Right renal cortex interstitium (tissue), 3 donors: ENCODE measurements around the gene COX6B1. TPM values are rescaled to one million over a fixed set of nuclear protein-coding genes. Genes with fewer than 3 reads are reported as not detected.
"Not testable (repeated sequence)": the region's sequence is repeated elsewhere in the genome, so short reads cannot be mapped to it uniquely, and the experiment has no call there.

Experiments used
- DNase-seq, 3 donors: peaks; one replicate each; pipeline ENCODE4 v3.0.0-alpha.2; 2013; ENCODE audit warnings: low read depth in 3 of 3, low spot score in 2 of 3
- polyA plus RNA-seq, 3 donors: library from polyadenylated mRNA; unstranded; fragments of 120-200 nt; gene quantifications; one replicate each; pipeline ENCODE4 v1.2.1, GENCODE V29; 2013; ENCODE audit not compliant: insufficient read length in 3 of 3

Gene COX6B1
- polyA plus RNA-seq, 3 donors, result 394 to 408 (median 402) TPM

- DNase-seq, result no peak
Measured at GRCh38 chr19:35633727-35634440, 14.2 kb upstream of the COX6B1 start.

GRCh38 chr19:35636651-35637050 is 11.5 kb upstream of the COX6B1 start:
- DNase-seq, result no peak

GRCh38 chr19:35637165-35637564 is 11.0 kb upstream of the COX6B1 start:
- DNase-seq, result no peak

GRCh38 chr19:35639321-35639639 is 8.8 kb upstream of the COX6B1 start:
- no peak for DNase-seq

GRCh38 chr19:35639863-35640262 is 8.3 kb upstream of the COX6B1 start:
- no peak for DNase-seq

GRCh38 chr19:35641515-35642151 is 6.5 kb upstream of the COX6B1 start, which contains the start of gene ETV2:
Gene ETV2 (plus strand): TSS chr19:35641745. CDS start chr19:35642461, 716 bp downstream.
- DNase-seq, result no peak

- DNase-seq, result no peak
Measured at GRCh38 chr19:35642312-35642711, 5.8 kb upstream of the COX6B1 start.

GRCh38 chr19:35642798-35643254 is 5.3 kb upstream of the COX6B1 start:
- DNase-seq, result no peak

GRCh38 chr19:35643255-35644205 is 4.6 kb upstream of the COX6B1 start:
- DNase-seq, result peak in 2 of 3 donors; percentile 73 to 79

- DNase-seq, result peak in 2 of 3 donors; percentile 40 to 66
Measured at GRCh38 chr19:35644206-35644986, 3.7 kb upstream of the COX6B1 start.

- peak in 1 of 3 donors; percentile 14 for DNase-seq
Measured at GRCh38 chr19:35644987-35645679, 3.0 kb upstream of the COX6B1 start.

GRCh38 chr19:35645680-35646511 is 2.2 kb upstream of the COX6B1 start:
- no peak for DNase-seq

GRCh38 chr19:35650581-35650980 is 2.5 kb downstream of the COX6B1 start:
- no peak for DNase-seq

- DNase-seq, result not testable (repeated sequence)
Measured at GRCh38 chr19:35654828-35655227, 6.7 kb downstream of the COX6B1 start.

- DNase-seq, result no peak
Measured at GRCh38 chr19:35655600-35655999, 7.5 kb downstream of the COX6B1 start.

- DNase-seq, result no peak
Measured at GRCh38 chr19:35656700-35657099, 8.6 kb downstream of the COX6B1 start.

- no peak for DNase-seq
Measured at GRCh38 chr19:35657904-35658700, 10.0 kb downstream of the COX6B1 start.

GRCh38 chr19:35661995-35662340 is 13.8 kb downstream of the COX6B1 start:
- no peak for DNase-seq
